Kidney (tissue), 14 donors: ENCODE results near the gene PKNOX2. TPM values are rescaled to one million over a fixed set of nuclear protein-coding genes. Genes with fewer than 3 reads are reported as not detected.

Source experiments
- DNase-seq, 5 donors: peaks; one replicate each; pipeline ENCODE4 v3.0.0-alpha.2; 2013 to 2020
- FAIRE-seq: peaks from 2 replicates; lab custom pipeline; 2012; peaks lifted over from hg19 to GRCh38; lab: Jason Lieb, UNC
- H3K27ac ChIP-seq, 2 donors: one replicate each; pipeline ENCODE4 v1.7.0; 2013; ENCODE audit warnings: low read depth in 2 of 2, low read length in 2 of 2, inconsistent platforms in 1 of 2
- H3K27me3 ChIP-seq: one replicate; pipeline ENCODE4 v1.7.1; 2013; ENCODE audit warnings: low read length, inconsistent platforms; ENCODE audit not compliant: control insufficient read depth, insufficient read depth
- H3K36me3 ChIP-seq, 3 donors: one replicate each; pipeline versions ENCODE4 v1.7.0 to v1.7.1; 2013; ENCODE audit warnings: low read length in 3 of 3, control low read depth in 1 of 3, inconsistent platforms in 1 of 3; ENCODE audit not compliant: insufficient read depth in 3 of 3, control insufficient read depth in 2 of 3
- H3K4me1 ChIP-seq, 3 donors: one replicate each; pipeline versions ENCODE4 v1.7.0 to v1.7.1; 2013; ENCODE audit warnings: low read length in 3 of 3, inconsistent platforms in 1 of 3, low read depth in 1 of 3; ENCODE audit not compliant: control insufficient read depth in 2 of 3, insufficient read depth in 2 of 3
- H3K4me3 ChIP-seq, 3 donors: one replicate each; pipeline versions ENCODE4 v1.7.0 to v1.8.1; 2013; ENCODE audit warnings: low read length in 3 of 3, control low read depth in 1 of 3, inconsistent platforms in 1 of 3
- H3K9ac ChIP-seq, 3 donors: one replicate each; pipeline versions ENCODE4 v1.7.0 to v1.7.1; 2013; ENCODE audit warnings: low read length in 3 of 3, control low read depth in 1 of 3, inconsistent platforms in 1 of 3
- H3K9me3 ChIP-seq, 3 donors: one replicate each; pipeline versions ENCODE4 v1.7.0 to v1.7.1; 2013; ENCODE audit warnings: low read length in 3 of 3, control low read depth in 1 of 3, inconsistent platforms in 1 of 3; ENCODE audit not compliant: control insufficient read depth in 2 of 3, insufficient read depth in 1 of 3
- intact Hi-C: fragments of 100-400 bp; cut with DNase I; formaldehyde crosslinking; loops from one replicate; pipeline ENCODE4 v1.11.1; 2022
- polyA plus RNA-seq: library from polyadenylated mRNA; stranded (reverse); fragments of 350-450 nt; fragmentation: Illumina TruSeq; extraction: RNeasy Lipid Tissue Mini Kit (QIAGEN cat#74804); gene quantifications from one replicate; pipeline ENCODE4 v1.2.3, GENCODE V29; 2014; ENCODE audit warnings: low read depth, low replicate concordance; ENCODE audit not compliant: insufficient read depth
- total RNA-seq: library from RNA; stranded (reverse); fragmentation: NEBNext Ultra II Directional; extraction: Animal tissue kit (Norgen Biotek cat#: 25700); gene quantifications from one replicate; pipeline ENCODE4 v1.2.1, GENCODE V29; 2021
- TF ChIP-seq, protein P1 (sequence below): IDR thresholded peaks from 3 replicates; pipeline ENCODE4 v1.5.1; 2012; ENCODE audit warnings: mild to moderate bottlenecking, moderate library complexity, borderline replicate concordance; ENCODE audit not compliant: insufficient read depth; ENCODE audit errors: extremely low read depth
- donor health status: control.
- donor health status: control.
- donor health status: control.
- donor health status: control.
- donor health status: control.
- donor health status: DM: yes; HTN: yes; CAD: no.
- donor health status: Normal renal cell carcinoma (clear cell type).

The PKNOX2 gene
- total and polyA plus RNA-seq, 2 donors from 2014 or later = 1.5 to 6.0 TPM

- Histone ChIP-seq H3K9ac (no peak overlapping the region), H3K4me1 (peaks cover 0 to 4% (median 3%) of the 10 kb centered on the region in 3 donors), H3K36me3 (no peaks in the 10 kb centered on the region), H3K9me3 (no peaks in the 10 kb centered on the region), H3K27me3 (no peaks in the 10 kb centered on the region), H3K4me3 (no peak overlapping the region), H3K27ac (no peak overlapping the region)
- intact Hi-C loops = no loop called here
- DNase-seq (peak in 1 of 5 donors; percentile 19), FAIRE-seq (no peak)
- TF ChIP-seq, protein P1, sequence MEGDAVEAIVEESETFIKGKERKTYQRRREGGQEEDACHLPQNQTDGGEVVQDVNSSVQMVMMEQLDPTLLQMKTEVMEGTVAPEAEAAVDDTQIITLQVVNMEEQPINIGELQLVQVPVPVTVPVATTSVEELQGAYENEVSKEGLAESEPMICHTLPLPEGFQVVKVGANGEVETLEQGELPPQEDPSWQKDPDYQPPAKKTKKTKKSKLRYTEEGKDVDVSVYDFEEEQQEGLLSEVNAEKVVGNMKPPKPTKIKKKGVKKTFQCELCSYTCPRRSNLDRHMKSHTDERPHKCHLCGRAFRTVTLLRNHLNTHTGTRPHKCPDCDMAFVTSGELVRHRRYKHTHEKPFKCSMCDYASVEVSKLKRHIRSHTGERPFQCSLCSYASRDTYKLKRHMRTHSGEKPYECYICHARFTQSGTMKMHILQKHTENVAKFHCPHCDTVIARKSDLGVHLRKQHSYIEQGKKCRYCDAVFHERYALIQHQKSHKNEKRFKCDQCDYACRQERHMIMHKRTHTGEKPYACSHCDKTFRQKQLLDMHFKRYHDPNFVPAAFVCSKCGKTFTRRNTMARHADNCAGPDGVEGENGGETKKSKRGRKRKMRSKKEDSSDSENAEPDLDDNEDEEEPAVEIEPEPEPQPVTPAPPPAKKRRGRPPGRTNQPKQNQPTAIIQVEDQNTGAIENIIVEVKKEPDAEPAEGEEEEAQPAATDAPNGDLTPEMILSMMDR = no peak
These were observed 10.6 kb downstream of the PKNOX2 start for GRCh38 chr11:125175166-125175565.

DNA sequence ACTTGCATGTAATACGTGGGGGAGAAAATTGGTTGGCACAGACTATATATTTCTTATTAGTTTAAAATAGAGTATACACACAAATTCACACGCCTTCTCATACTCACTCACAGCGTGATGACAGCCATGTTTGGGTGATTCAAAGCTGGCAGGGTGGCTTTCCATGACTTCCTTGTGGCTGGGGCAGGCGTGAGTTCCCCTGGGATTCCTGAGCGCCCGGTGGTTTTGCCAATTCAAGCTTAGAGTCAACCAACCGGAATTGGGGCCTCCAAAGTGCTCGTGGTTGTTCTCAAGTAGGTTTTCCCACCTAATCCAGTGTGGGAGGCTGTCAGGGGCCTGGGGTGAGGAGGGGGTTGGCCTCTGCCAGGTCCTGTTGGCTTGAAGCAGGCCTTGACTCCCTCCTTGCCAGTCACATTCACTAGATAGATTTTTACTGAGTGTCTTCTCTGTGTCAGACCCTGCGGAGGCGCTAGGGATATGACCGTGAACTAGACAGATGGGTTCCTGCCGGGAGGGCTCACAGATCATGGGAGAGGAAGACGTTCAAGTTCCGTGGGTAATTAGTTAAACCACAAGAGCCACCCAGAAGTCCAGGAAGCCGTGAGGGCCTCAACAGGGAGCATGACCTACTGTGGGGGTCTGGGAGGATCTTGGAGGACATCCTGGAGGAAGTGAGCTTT, 11.5 kb downstream of the PKNOX2 start:
- Histone ChIP-seq H3K27ac (no peak overlapping the region), H3K9ac (no peak overlapping the region), H3K4me3 (no peak overlapping the region), H3K4me1 (peaks cover 0 to 5% (median 2%) of the 10 kb centered on the region in 3 donors), H3K27me3 (no peaks in the 10 kb centered on the region), H3K9me3 (no peaks in the 10 kb centered on the region), H3K36me3 (no peaks in the 10 kb centered on the region)
- intact Hi-C loops = no loop called here
- FAIRE-seq (no peak), DNase-seq (no peak)
- TF ChIP-seq, protein P1 = no peak

DNA sequence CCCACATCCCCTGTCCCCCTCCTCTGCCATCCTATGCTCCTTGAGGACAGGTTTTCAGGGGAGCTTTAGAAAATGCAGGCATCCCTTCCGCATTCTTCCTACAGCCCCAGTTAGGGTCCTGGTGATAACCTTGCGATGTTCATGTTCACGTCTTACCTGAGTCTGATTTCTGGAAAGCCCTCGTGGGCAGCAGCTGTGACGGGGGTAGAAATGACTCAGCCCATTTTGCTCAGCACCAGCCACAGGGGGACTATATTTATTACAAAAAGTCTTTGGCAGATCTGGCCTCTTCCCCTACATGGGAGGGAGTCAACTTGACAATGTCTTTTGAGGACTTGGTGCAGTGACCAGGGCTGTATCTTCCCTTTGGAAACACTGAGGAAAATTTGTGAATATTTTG, 12.3 kb downstream of the PKNOX2 start:
- Histone ChIP-seq H3K9ac (no peak overlapping the region), H3K27ac (no peak overlapping the region), H3K9me3 (no peaks in the 10 kb centered on the region), H3K4me1 (peaks cover 0 to 5% (median 0%) of the 10 kb centered on the region in 3 donors), H3K4me3 (no peak overlapping the region), H3K27me3 (no peaks in the 10 kb centered on the region), H3K36me3 (no peaks in the 10 kb centered on the region)
- TF ChIP-seq, protein P1 = no peak
- FAIRE-seq = no peak
- intact Hi-C loops = no loop called here
- DNase-seq = no peak

DNA sequence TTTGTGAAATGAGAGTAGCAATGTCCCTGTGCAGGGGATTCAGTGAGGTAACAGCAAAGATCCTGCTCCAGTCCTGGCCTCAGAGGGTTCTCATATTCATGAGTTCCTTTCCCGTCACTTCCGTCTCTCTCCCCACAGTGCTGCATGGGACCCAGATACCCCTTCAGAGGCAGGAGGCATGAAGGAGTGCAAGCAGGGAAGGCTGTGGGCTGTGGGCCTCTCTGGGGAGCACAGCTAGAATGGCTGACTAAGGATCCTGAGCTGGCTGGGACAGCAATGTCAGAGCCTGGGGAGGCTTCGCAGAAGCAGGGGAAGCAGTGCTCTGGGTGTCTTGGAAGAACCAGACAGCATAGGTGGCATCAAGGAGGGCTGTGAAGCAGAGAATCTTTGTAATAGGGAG, 13.0 kb downstream of the PKNOX2 start:
- Histone ChIP-seq H3K27me3 (no peaks in the 10 kb centered on the region), H3K27ac (no peak overlapping the region), H3K36me3 (no peaks in the 10 kb centered on the region), H3K4me1 (peaks cover 0 to 5% (median 0%) of the 10 kb centered on the region in 3 donors), H3K4me3 (no peak overlapping the region), H3K9me3 (no peaks in the 10 kb centered on the region), H3K9ac (no peak overlapping the region)
- intact Hi-C loops = no loop called here
- DNase-seq = no peak
- FAIRE-seq = no peak
- TF ChIP-seq, protein P1 = no peak
